ENCODE results near the gene COX6A1.
"Not testable (repeated sequence)": the region's sequence is repeated elsewhere in the genome, so short reads cannot be mapped to it uniquely, and the experiment has no call there.

Gene COX6A1

GRCh38 chr12:120428597-120429229 is 9.2 kb upstream of the COX6A1 start:
- no peak for DNase-seq (ENCODE audit: low read depth in 3 of 3)

GRCh38 chr12:120429368-120429767 is 8.5 kb upstream of the COX6A1 start:
- no peak for DNase-seq (ENCODE audit: low read depth in 3 of 3)

- no peak for DNase-seq (ENCODE audit: low read depth in 3 of 3)
These were observed 5.0 kb upstream of the COX6A1 start for GRCh38 chr12:120432772-120433525.

GRCh38 chr12:120438495-120439198 is 734 bp downstream of the COX6A1 start:
- no peak for DNase-seq (ENCODE audit: low read depth in 3 of 3)

GRCh38 chr12:120439646-120440247 is 1.8 kb downstream of the COX6A1 start:
- DNase-seq (ENCODE audit: low read depth in 3 of 3): peak; percentile 53 to 80 (median 54)

GRCh38 chr12:120444676-120445075 is 6.8 kb downstream of the COX6A1 start:
- no peak for DNase-seq (ENCODE audit: low read depth in 3 of 3)

- peak; percentile 78 to 82 (median 79) for DNase-seq (ENCODE audit: low read depth in 3 of 3)
These were observed 8.3 kb downstream of the COX6A1 start, which contains the start of the genes GATC and TRIAP1 for GRCh38 chr12:120445911-120446843. Gene GATC (plus strand): TSS chr12:120446444. CDS start chr12:120446481, 37 bp downstream. Gene TRIAP1 (minus strand): TSS chr12:120446384. CDS start chr12:120446372, 12 bp downstream.

GRCh38 chr12:120446844-120447178 is 8.9 kb downstream of the COX6A1 start:
- DNase-seq (ENCODE audit: low read depth in 3 of 3): not testable (repeated sequence)

- DNase-seq (ENCODE audit: low read depth in 3 of 3): no peak
These were observed 10.1 kb downstream of the COX6A1 start for GRCh38 chr12:120447992-120448391.

- not testable (repeated sequence) for DNase-seq (ENCODE audit: low read depth in 3 of 3)
These were observed 14.6 kb downstream of the COX6A1 start for GRCh38 chr12:120452524-120452923.

- DNase-seq (ENCODE audit: low read depth in 3 of 3): no peak
These were observed 15.3 kb downstream of the COX6A1 start for GRCh38 chr12:120453060-120453750.

GRCh38 chr12:120453977-120454376 is 16.1 kb downstream of the COX6A1 start:
- DNase-seq (ENCODE audit: low read depth in 3 of 3): no peak

GRCh38 chr12:120455302-120455701 is 17.4 kb downstream of the COX6A1 start:
- no peak for DNase-seq (ENCODE audit: low read depth in 3 of 3)

GRCh38 chr12:120457133-120457532 is 19.2 kb downstream of the COX6A1 start:
- DNase-seq (ENCODE audit: low read depth in 3 of 3): no peak

- no peak for DNase-seq (ENCODE audit: low read depth in 3 of 3)
These were observed 22.2 kb downstream of the COX6A1 start for GRCh38 chr12:120460157-120460556.

GRCh38 chr12:120462099-120462640 is 24.3 kb downstream of the COX6A1 start:
- no peak for DNase-seq (ENCODE audit: low read depth in 3 of 3)

GRCh38 chr12:120463712-120464111 is 25.8 kb downstream of the COX6A1 start:
- no peak for DNase-seq (ENCODE audit: low read depth in 3 of 3)

GRCh38 chr12:120465756-120466155 is 27.8 kb downstream of the COX6A1 start:
- DNase-seq (ENCODE audit: low read depth in 3 of 3): no peak

GRCh38 chr12:120466560-120467315 is 28.8 kb downstream of the COX6A1 start:
- DNase-seq (ENCODE audit: low read depth in 3 of 3): peak in 1 of 3 donors; percentile 29
